Vagina (tissue), 2 donors: ENCODE results near the gene SELE.

Experiments
- POLR2A ChIP-seq, 2 donors: fragments of 450-650 bp; IDR thresholded peaks; one replicate each; pipeline ENCODE4 v1.6.1; 2017; ENCODE audit warnings: antibody characterized with exemption in 2 of 2, mild to moderate bottlenecking in 2 of 2, moderate library complexity in 2 of 2
- POLR2AphosphoS5 ChIP-seq, 2 donors: sonication (generic); formaldehyde crosslinking; IDR thresholded peaks; one replicate each; pipeline ENCODE4 v1.9.0; 2017; ENCODE audit warnings: antibody characterized with exemption in 2 of 2, mild to moderate bottlenecking in 2 of 2, low read depth in 1 of 2; ENCODE audit not compliant: insufficient read depth in 1 of 2
- TF ChIP-seq, protein P1 (sequence below), 3 experiments: fragments of 450-650 bp in 2 of 3; fragments of 200-600 bp in 1 of 3; sonication (generic) in 1 of 3; IDR thresholded peaks; one replicate each; pipeline ENCODE4 v1.5.1; 2017 to 2019; ENCODE audit warnings: antibody characterized with exemption in 3 of 3, mild to moderate bottlenecking in 2 of 3, moderate library complexity in 2 of 3

GRCh38 chr1:169727307-169727706 is 6.6 kb downstream of the SELE start:
- TF ChIP-seq, protein P1, sequence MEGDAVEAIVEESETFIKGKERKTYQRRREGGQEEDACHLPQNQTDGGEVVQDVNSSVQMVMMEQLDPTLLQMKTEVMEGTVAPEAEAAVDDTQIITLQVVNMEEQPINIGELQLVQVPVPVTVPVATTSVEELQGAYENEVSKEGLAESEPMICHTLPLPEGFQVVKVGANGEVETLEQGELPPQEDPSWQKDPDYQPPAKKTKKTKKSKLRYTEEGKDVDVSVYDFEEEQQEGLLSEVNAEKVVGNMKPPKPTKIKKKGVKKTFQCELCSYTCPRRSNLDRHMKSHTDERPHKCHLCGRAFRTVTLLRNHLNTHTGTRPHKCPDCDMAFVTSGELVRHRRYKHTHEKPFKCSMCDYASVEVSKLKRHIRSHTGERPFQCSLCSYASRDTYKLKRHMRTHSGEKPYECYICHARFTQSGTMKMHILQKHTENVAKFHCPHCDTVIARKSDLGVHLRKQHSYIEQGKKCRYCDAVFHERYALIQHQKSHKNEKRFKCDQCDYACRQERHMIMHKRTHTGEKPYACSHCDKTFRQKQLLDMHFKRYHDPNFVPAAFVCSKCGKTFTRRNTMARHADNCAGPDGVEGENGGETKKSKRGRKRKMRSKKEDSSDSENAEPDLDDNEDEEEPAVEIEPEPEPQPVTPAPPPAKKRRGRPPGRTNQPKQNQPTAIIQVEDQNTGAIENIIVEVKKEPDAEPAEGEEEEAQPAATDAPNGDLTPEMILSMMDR (IDR thresholded peaks at IDR 0.05) = no peak
- TF ChIP-seq POLR2AphosphoS5 (IDR thresholded peaks at IDR 0.05; ENCODE audit: insufficient read depth in 1 of 2, low read depth in 1 of 2) = no peak
- TF ChIP-seq POLR2A (IDR thresholded peaks at IDR 0.05) = no peak
